GM12878 (cell line): Measurements from ENCODE around the gene SGCD.

ENCODE experiments used
- ATF3 ChIP-seq: IDR thresholded peaks from 2 replicates; pipeline ENCODE4 v1.6.1; 2011; ENCODE audit warnings: low read depth, mild to moderate bottlenecking, low read length, moderate library complexity, borderline replicate concordance; ENCODE audit errors: extremely low read depth
- CTCF ChIP-seq, 3 experiments: IDR thresholded peaks in 2 of 3; conservative IDR thresholded peaks in 1 of 3; 2 replicates each; pipeline ENCODE4 v1.5.1; 2011; ENCODE audit warnings: low read depth in 3 of 3, low read length in 3 of 3, mild to moderate bottlenecking in 3 of 3, control low read depth in 2 of 3, moderate library complexity in 2 of 3, inconsistent platforms in 1 of 3, mixed read lengths in 1 of 3; ENCODE audit not compliant: control insufficient read depth in 2 of 3, insufficient read depth in 1 of 3; ENCODE audit errors: extremely low read depth in 1 of 3
- GABPA ChIP-seq: IDR thresholded peaks from 2 replicates; pipeline ENCODE4 v1.6.1; 2014; ENCODE audit warnings: antibody characterized with exemption, low read depth, mild to moderate bottlenecking, inconsistent platforms
- HDAC6 ChIP-seq: fragments of 200-600 bp; sonication (generic); IDR thresholded peaks from one replicate; pipeline ENCODE4 v1.8.0; 2017; ENCODE audit warnings: antibody characterized with exemption; ENCODE audit not compliant: unreplicated experiment
- HDGF ChIP-seq: fragments of 450-650 bp; IDR thresholded peaks from 2 replicates; pipeline ENCODE4 v1.6.1; 2016; ENCODE audit warnings: antibody characterized with exemption
- JUNB ChIP-seq: IDR thresholded peaks from 2 replicates; pipeline ENCODE4 v1.6.1; 2016; ENCODE audit warnings: antibody characterized with exemption, mild to moderate bottlenecking
- MAX ChIP-seq: IDR thresholded peaks from 2 replicates; pipeline ENCODE4 v1.6.1; 2012; ENCODE audit warnings: low read depth, low read length, improper control_type of control experiment
- MEF2A ChIP-seq: IDR thresholded peaks from 2 replicates; pipeline ENCODE4 v1.6.1; 2011; ENCODE audit warnings: low read depth, mild to moderate bottlenecking, low read length, moderate library complexity; ENCODE audit not compliant: insufficient read depth
- MYC ChIP-seq: IDR thresholded peaks from 2 replicates; pipeline ENCODE4 v1.6.1; 2011; ENCODE audit warnings: mild to moderate bottlenecking, low read length, moderate library complexity, inconsistent platforms; ENCODE audit not compliant: insufficient read depth, insufficient replicate concordance, insufficient read length, severe bottlenecking
- NR2F1 ChIP-seq: fragments of 450-650 bp; conservative IDR thresholded peaks from 2 replicates; pipeline ENCODE4 v1.6.1; 2017; ENCODE audit warnings: mild to moderate bottlenecking
- RAD21 ChIP-seq: IDR thresholded peaks from 2 replicates; pipeline ENCODE4 v1.6.1; 2011; ENCODE audit warnings: mild to moderate bottlenecking, low read depth, low read length, moderate library complexity; ENCODE audit not compliant: insufficient read depth
- SIN3A ChIP-seq: IDR thresholded peaks from 2 replicates; pipeline ENCODE4 v1.6.1; 2012; ENCODE audit warnings: low read depth, low read length, improper control_type of control experiment
- WRNIP1 ChIP-seq: IDR thresholded peaks from 2 replicates; pipeline ENCODE4 v1.6.1; 2011; ENCODE audit warnings: low read depth, low read length, improper control_type of control experiment, borderline replicate concordance

- no peak for TF ChIP-seq CTCF (IDR thresholded peaks at IDR 0.05 in 2 of 3, conservative IDR thresholded peaks at IDR 0.05 in 1 of 3; ENCODE audit: control insufficient read depth in 2 of 3, extremely low read depth in 1 of 3, insufficient read depth in 1 of 3, low read depth in 3 of 3, low read length in 3 of 3)
- TF ChIP-seq HDAC6: no peak
- TF ChIP-seq NR2F1: 0 out of 2 replicates have a peak, but pooled peaks have one; percentile 40
- TF ChIP-seq RAD21: 0 out of 2 replicates have a peak, but pooled peaks have one; percentile 27
- no peak for TF ChIP-seq ATF3
- no peak for TF ChIP-seq SIN3A
- TF ChIP-seq WRNIP1: no peak
- no peak for TF ChIP-seq HDGF
- TF ChIP-seq MAX: no peak
- no peak for TF ChIP-seq MEF2A
- TF ChIP-seq MYC: no peak
- no peak for TF ChIP-seq GABPA
- TF ChIP-seq JUNB: peak; percentile 86
These were observed 75.5 kb downstream of the SGCD start for GRCh38 chr5:156402387-156402921.
